ENCODE measurements around the gene PIM3. TPM values are rescaled to one million over a fixed set of nuclear protein-coding genes. Genes with fewer than 3 reads are reported as not detected.

Gene PIM3
- total RNA-seq, 4 donors from 2014 or later, result 92.2 to 174 (median 114) TPM

- peak; percentile 21 for DNase-seq (ENCODE audit: low spot score)
These were observed 4.8 kb downstream of the PIM3 start for GRCh38 chr22:49965091-49966040.

GRCh38 chr22:49966041-49966773, 5.6 kb downstream of the PIM3 start:
- DNase-seq (ENCODE audit: low spot score) (peak; percentile 24), ATAC-seq (ENCODE audit: low FRiP score) (no peak)
- no peak for TF ChIP-seq CTCF (IDR thresholded peaks at IDR 0.05)

More at GRCh38 chr22:49965091-49966040, 4.8 kb downstream of the PIM3 start:
- no peak for TF ChIP-seq CTCF (IDR thresholded peaks at IDR 0.05)
- ATAC-seq (ENCODE audit: low FRiP score), result no peak

- DNase-seq (ENCODE audit: low spot score), result peak; percentile 63
- no peak for TF ChIP-seq CTCF (IDR thresholded peaks at IDR 0.05)
- peak; percentile 10 for ATAC-seq (ENCODE audit: low FRiP score)
These were observed 6.5 kb downstream of the PIM3 start for GRCh38 chr22:49966774-49967705.

- TF ChIP-seq CTCF (IDR thresholded peaks at IDR 0.05), result no peak
- ATAC-seq (ENCODE audit: low FRiP score) (no peak), DNase-seq (ENCODE audit: low spot score) (peak; percentile 36)
These were observed 7.2 kb downstream of the PIM3 start for GRCh38 chr22:49967706-49968208.

GRCh38 chr22:49968313-49968830, 7.8 kb downstream of the PIM3 start:
- peak; percentile 23 for DNase-seq (ENCODE audit: low spot score)
- TF ChIP-seq CTCF (IDR thresholded peaks at IDR 0.05), result no peak

More at GRCh38 chr22:49968313-49968830, 7.8 kb downstream of the PIM3 start:
- no peak for ATAC-seq (ENCODE audit: low FRiP score)
